ENCODE measurements around the gene OSBPL10.

Gene OSBPL10

DNA sequence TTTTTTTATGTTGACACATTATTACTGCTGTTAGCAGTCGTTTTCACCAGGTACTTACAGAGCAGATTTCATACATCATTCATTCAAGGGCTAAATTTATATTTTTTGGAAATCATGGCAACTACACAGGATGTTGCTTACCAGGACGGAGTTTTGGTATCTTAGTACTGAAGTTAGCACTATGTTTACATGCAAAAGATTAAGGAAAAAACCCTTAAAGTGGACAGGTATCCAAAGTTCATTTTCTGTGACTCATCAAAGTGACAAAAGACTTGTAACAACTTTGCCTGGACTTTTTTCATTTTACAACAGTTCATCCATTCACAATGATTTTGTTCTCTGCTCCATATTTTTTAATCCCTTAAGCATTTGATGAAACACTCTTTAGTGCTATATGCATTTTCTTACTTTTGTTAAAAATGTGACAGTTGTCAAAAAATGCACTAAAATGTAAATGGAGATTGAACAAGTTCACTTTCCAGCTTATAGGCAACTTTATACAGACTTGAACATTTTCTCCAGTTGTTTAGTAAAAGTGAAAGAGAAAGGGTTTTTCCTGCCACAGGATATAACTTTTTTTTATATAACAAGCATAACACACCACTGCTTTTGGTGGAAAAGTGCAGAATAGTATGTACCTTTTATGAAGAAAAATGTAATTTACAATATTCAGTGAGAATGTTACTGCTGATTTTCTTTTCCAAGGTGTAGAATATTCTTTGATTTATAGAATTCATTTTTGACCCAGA is 344.2 kb downstream of the OSBPL10 start:
- Histone ChIP-seq H3K36me3 (ENCODE audit: control insufficient read depth in 5 of 5, insufficient read depth in 5 of 5, low read length in 5 of 5) (peaks cover 5 to 22% (median 11%) of the 10 kb centered on the region in 5 donors), H3K27ac (ENCODE audit: low read depth, low read length) (no peak overlapping the region), H3K4me1 (ENCODE audit: control insufficient read depth in 5 of 5, insufficient read depth in 5 of 5, low read length in 5 of 5) (peaks cover 0 to 15% (median 0%) of the 10 kb centered on the region in 5 donors), H3K9me3 (ENCODE audit: control insufficient read depth in 5 of 5, low read length in 5 of 5) (no peaks in the 10 kb centered on the region), H3K9ac (ENCODE audit: low read length in 5 of 5) (no peak overlapping the region), H3K4me3 (ENCODE audit: low read depth in 1 of 5, low read length in 5 of 5) (peak overlapping the region in 1 of 5 donors; percentile 26), H3K27me3 (ENCODE audit: control insufficient read depth in 5 of 5, insufficient read depth in 4 of 5, low read length in 5 of 5) (no peaks in the 10 kb centered on the region)

DNA sequence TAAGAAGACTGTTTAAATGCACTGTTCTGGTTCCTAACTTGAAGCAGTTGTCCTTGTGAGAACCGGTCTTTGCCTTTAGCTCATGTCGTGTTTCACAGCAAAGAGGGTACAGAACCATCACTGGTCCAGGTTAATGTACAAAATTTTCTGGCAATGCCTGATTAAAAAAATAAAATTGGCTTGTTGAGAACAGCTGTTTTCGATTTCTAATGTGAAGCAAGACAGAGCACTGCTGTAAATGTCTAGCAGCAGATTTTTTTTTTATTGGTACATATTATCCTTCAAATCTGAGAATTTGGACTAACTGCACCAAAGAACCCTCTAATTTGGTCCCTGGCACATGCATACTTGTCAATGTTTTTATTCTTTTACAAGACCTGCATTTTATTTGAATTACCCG is 345.0 kb downstream of the OSBPL10 start:
- peaks cover 5 to 27% (median 14%) of the 10 kb centered on the region in 5 donors for H3K36me3 ChIP-seq (ENCODE audit: control insufficient read depth in 5 of 5, insufficient read depth in 5 of 5, low read length in 5 of 5)
- H3K9ac ChIP-seq (ENCODE audit: low read length in 5 of 5) = no peak overlapping the region
- peaks cover 0 to 15% (median 0%) of the 10 kb centered on the region in 5 donors for H3K4me1 ChIP-seq (ENCODE audit: control insufficient read depth in 5 of 5, insufficient read depth in 5 of 5, low read length in 5 of 5)
- no peak overlapping the region for H3K27ac ChIP-seq (ENCODE audit: low read depth, low read length)
- H3K4me3 ChIP-seq (ENCODE audit: low read depth in 1 of 5, low read length in 5 of 5) = no peak overlapping the region
- H3K27me3 ChIP-seq (ENCODE audit: control insufficient read depth in 5 of 5, insufficient read depth in 4 of 5, low read length in 5 of 5) = no peaks in the 10 kb centered on the region
- no peaks in the 10 kb centered on the region for H3K9me3 ChIP-seq (ENCODE audit: control insufficient read depth in 5 of 5, low read length in 5 of 5)

DNA sequence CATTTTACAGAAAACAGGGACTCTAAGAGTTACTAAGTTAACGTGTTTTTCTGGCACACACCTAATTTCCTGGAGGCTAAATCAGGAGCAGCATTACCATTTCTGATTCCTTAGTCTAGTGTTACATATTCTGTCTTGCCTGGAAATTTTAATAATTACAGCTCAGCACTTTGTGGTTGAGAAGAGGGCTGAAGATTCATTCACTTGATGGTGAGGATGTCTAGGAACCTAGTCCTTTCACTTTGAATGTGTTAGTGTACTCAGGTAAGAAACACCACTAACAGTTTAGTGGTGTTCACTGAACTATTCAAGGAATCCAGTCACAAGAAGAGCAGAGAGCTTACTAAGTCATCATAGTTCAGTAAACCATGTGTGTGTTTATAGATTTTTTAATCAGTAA is 345.5 kb downstream of the OSBPL10 start:
- H3K9me3 ChIP-seq (ENCODE audit: control insufficient read depth in 5 of 5, low read length in 5 of 5) = no peaks in the 10 kb centered on the region
- H3K4me3 ChIP-seq (ENCODE audit: low read depth in 1 of 5, low read length in 5 of 5) = no peak overlapping the region
- H3K27ac ChIP-seq (ENCODE audit: low read depth, low read length) = no peak overlapping the region
- H3K9ac ChIP-seq (ENCODE audit: low read length in 5 of 5) = peak overlapping the region in 1 of 5 donors; percentile 3
- no peaks in the 10 kb centered on the region for H3K27me3 ChIP-seq (ENCODE audit: control insufficient read depth in 5 of 5, insufficient read depth in 4 of 5, low read length in 5 of 5)
- peaks cover 0 to 15% (median 0%) of the 10 kb centered on the region in 5 donors for H3K4me1 ChIP-seq (ENCODE audit: control insufficient read depth in 5 of 5, insufficient read depth in 5 of 5, low read length in 5 of 5)
- peaks cover 5 to 30% (median 18%) of the 10 kb centered on the region in 5 donors for H3K36me3 ChIP-seq (ENCODE audit: control insufficient read depth in 5 of 5, insufficient read depth in 5 of 5, low read length in 5 of 5)

DNA sequence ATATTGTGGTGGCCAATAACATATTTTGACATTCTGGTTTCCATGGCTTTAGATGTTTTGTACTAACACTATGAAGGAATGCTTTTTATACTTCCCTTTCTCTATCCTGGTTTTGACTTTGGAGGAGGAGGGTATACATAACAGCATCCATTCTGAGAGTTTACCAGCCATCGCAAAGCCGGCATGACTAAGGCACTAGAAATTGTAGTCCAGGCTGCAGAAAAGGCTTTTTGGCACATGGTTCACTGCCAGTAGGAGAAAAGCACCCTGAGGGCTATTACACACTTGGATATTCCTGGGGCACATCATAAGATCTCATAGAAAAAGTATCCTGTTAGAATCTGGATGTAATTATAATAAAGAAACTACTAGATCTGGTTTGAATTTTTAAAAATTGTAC is 346.6 kb downstream of the OSBPL10 start:
- H3K36me3 ChIP-seq (ENCODE audit: control insufficient read depth in 5 of 5, insufficient read depth in 5 of 5, low read length in 5 of 5) = peaks cover 9 to 39% (median 25%) of the 10 kb centered on the region in 5 donors
- H3K4me3 ChIP-seq (ENCODE audit: low read depth in 1 of 5, low read length in 5 of 5) = no peak overlapping the region
- peaks cover 0 to 15% (median 0%) of the 10 kb centered on the region in 5 donors for H3K4me1 ChIP-seq (ENCODE audit: control insufficient read depth in 5 of 5, insufficient read depth in 5 of 5, low read length in 5 of 5)
- H3K9me3 ChIP-seq (ENCODE audit: control insufficient read depth in 5 of 5, low read length in 5 of 5) = no peaks in the 10 kb centered on the region
- H3K27me3 ChIP-seq (ENCODE audit: control insufficient read depth in 5 of 5, insufficient read depth in 4 of 5, low read length in 5 of 5) = no peaks in the 10 kb centered on the region
- H3K27ac ChIP-seq (ENCODE audit: low read depth, low read length) = no peak overlapping the region
- H3K9ac ChIP-seq (ENCODE audit: low read length in 5 of 5) = no peak overlapping the region

DNA sequence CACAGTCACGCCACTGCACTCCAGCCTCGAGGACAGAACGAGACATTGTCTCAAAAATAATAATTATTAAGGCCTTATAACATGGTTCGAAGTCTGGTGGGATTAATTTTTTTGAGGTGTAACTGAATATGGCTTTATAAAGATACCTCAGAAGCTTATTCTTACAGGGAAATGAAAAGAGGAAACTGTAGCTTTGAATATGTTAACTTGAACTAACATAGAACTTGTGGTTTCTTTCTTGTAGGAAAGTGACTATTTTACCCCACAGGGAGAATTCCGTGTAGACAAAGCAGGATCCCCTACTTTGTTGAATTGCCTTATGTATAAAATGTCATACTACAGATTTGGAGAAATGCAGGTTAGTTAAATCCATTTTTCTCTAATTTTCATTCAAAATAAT is 352.0 kb downstream of the OSBPL10 start:
- H3K4me3 ChIP-seq (ENCODE audit: low read depth in 1 of 5, low read length in 5 of 5) = no peak overlapping the region
- H3K27ac ChIP-seq (ENCODE audit: low read depth, low read length) = no peak overlapping the region
- no peaks in the 10 kb centered on the region for H3K4me1 ChIP-seq (ENCODE audit: control insufficient read depth in 5 of 5, insufficient read depth in 5 of 5, low read length in 5 of 5)
- peaks cover 26 to 51% (median 49%) of the 10 kb centered on the region in 5 donors for H3K36me3 ChIP-seq (ENCODE audit: control insufficient read depth in 5 of 5, insufficient read depth in 5 of 5, low read length in 5 of 5)
- H3K9me3 ChIP-seq (ENCODE audit: control insufficient read depth in 5 of 5, low read length in 5 of 5) = no peaks in the 10 kb centered on the region
- no peak overlapping the region for H3K9ac ChIP-seq (ENCODE audit: low read length in 5 of 5)
- no peaks in the 10 kb centered on the region for H3K27me3 ChIP-seq (ENCODE audit: control insufficient read depth in 5 of 5, insufficient read depth in 4 of 5, low read length in 5 of 5)

DNA sequence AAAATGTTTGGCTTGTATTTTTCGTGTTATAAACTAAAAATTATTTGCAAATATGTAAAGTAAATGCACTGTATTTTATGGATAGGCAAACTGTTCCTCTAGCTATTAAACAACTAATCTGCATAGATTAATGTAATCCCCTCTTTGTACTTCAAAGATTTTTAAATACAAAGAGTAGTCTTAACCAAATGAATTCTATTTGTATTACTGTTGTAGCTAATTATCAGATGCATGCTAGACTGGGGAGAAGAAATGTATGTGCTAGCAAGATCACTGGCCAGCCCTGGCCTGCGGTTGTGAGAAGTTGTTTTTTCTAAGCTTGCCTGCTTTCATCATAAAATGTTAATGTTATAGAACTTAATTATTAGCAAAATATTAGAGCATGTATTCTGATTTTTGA is 355.7 kb downstream of the OSBPL10 start:
- Histone ChIP-seq H3K27me3 (ENCODE audit: control insufficient read depth in 5 of 5, insufficient read depth in 4 of 5, low read length in 5 of 5) (no peaks in the 10 kb centered on the region), H3K9ac (ENCODE audit: low read length in 5 of 5) (no peak overlapping the region), H3K36me3 (ENCODE audit: control insufficient read depth in 5 of 5, insufficient read depth in 5 of 5, low read length in 5 of 5) (peaks cover 25 to 49% (median 41%) of the 10 kb centered on the region in 5 donors), H3K4me3 (ENCODE audit: low read depth in 1 of 5, low read length in 5 of 5) (no peak overlapping the region), H3K27ac (ENCODE audit: low read depth, low read length) (no peak overlapping the region), H3K9me3 (ENCODE audit: control insufficient read depth in 5 of 5, low read length in 5 of 5) (no peaks in the 10 kb centered on the region), H3K4me1 (ENCODE audit: control insufficient read depth in 5 of 5, insufficient read depth in 5 of 5, low read length in 5 of 5) (no peaks in the 10 kb centered on the region)

DNA sequence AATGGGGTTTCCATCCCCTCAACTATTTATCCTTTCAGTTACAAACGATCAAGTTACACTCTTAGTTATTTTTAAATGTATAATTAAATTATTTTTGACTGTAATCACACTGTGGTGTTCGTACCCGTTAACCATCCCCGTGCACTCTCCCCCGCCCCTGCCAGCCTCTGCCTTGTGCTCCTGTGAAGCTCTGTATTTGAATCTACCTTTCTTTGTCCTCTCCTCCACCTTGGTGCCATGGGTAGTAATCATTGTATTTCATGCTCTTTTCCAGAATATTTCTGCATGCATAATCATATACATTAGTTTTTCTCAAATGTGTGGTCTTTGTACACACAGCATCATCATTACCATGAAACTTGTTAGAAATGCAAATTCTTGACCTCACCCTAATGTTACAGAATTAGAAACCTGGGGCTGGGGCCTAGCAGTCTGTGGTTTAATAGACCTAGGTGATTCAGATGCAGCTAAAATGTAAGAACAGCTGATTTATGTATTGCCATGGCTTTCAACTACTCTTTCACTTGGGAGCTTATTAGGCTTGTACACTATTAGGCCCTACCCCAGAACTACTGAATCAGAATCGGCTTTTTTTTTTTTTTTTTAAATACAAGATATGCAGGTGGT is 356.9 kb downstream of the OSBPL10 start:
- Histone ChIP-seq H3K27me3 (ENCODE audit: control insufficient read depth in 5 of 5, insufficient read depth in 4 of 5, low read length in 5 of 5) (no peaks in the 10 kb centered on the region), H3K9me3 (ENCODE audit: control insufficient read depth in 5 of 5, low read length in 5 of 5) (no peaks in the 10 kb centered on the region), H3K9ac (ENCODE audit: low read length in 5 of 5) (no peak overlapping the region), H3K4me1 (ENCODE audit: control insufficient read depth in 5 of 5, insufficient read depth in 5 of 5, low read length in 5 of 5) (no peaks in the 10 kb centered on the region), H3K36me3 (ENCODE audit: control insufficient read depth in 5 of 5, insufficient read depth in 5 of 5, low read length in 5 of 5) (peaks cover 21 to 43% (median 40%) of the 10 kb centered on the region in 5 donors), H3K27ac (ENCODE audit: low read depth, low read length) (no peak overlapping the region), H3K4me3 (ENCODE audit: low read depth in 1 of 5, low read length in 5 of 5) (no peak overlapping the region)

DNA sequence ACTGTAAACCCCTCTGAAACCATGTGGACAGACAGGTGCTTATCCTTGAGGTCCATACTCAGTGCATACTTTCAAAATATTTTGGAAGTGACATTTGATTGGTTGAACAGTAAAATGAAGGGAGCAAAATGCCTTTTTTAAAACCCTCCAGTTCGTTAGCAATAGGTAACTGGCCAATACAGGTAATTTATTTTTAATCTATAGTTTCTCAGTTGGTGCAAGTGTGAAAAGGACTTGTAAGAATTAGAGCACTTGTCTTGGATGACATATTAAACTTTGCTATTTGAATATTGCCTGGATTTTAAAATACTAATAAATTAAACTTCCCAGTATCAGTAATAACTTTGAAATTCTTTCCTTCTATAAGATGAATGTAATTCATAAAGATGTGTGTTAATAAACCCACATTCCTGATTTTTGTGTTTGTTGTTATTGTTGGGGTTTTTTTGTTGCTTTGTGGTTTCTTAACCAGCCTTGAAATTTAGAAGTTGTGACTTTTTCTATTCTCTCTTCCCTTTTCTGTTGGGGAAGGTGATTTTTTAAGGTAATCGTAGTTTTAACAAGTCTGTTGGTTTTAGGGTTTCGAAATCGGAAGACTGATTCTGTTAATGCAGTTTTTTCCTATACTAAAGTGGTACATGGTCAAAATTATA is 358.3 kb downstream of the OSBPL10 start:
- no peaks in the 10 kb centered on the region for H3K27me3 ChIP-seq (ENCODE audit: control insufficient read depth in 5 of 5, insufficient read depth in 4 of 5, low read length in 5 of 5)
- no peak overlapping the region for H3K27ac ChIP-seq (ENCODE audit: low read depth, low read length)
- H3K9ac ChIP-seq (ENCODE audit: low read length in 5 of 5) = no peak overlapping the region
- no peaks in the 10 kb centered on the region for H3K9me3 ChIP-seq (ENCODE audit: control insufficient read depth in 5 of 5, low read length in 5 of 5)
- H3K4me3 ChIP-seq (ENCODE audit: low read depth in 1 of 5, low read length in 5 of 5) = no peak overlapping the region
- H3K36me3 ChIP-seq (ENCODE audit: control insufficient read depth in 5 of 5, insufficient read depth in 5 of 5, low read length in 5 of 5) = peaks cover 21 to 44% (median 40%) of the 10 kb centered on the region in 5 donors
- no peaks in the 10 kb centered on the region for H3K4me1 ChIP-seq (ENCODE audit: control insufficient read depth in 5 of 5, insufficient read depth in 5 of 5, low read length in 5 of 5)

DNA sequence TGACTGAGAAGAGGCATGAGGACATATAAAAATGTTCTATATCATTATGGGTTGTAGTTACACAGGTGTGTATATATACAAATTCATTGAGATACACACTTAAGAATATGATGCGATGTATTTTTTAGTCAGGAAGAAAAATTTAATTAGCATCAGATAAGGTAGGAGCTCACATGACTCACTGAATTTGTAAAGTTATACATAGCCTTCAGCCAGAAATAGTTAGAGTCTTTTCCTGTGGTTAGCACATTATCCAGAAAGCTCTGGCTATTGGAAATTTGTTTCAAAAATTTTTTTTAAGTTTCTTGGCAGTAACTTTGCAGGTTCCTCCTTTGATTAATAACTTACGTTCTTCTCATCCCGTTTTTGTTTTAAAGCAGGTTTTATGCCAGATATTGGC is 359.7 kb downstream of the OSBPL10 start:
- no peak overlapping the region for H3K4me3 ChIP-seq (ENCODE audit: low read depth in 1 of 5, low read length in 5 of 5)
- peaks cover 0 to 3% (median 0%) of the 10 kb centered on the region in 5 donors for H3K4me1 ChIP-seq (ENCODE audit: control insufficient read depth in 5 of 5, insufficient read depth in 5 of 5, low read length in 5 of 5)
- H3K9me3 ChIP-seq (ENCODE audit: control insufficient read depth in 5 of 5, low read length in 5 of 5) = no peaks in the 10 kb centered on the region
- H3K27ac ChIP-seq (ENCODE audit: low read depth, low read length) = no peak overlapping the region
- no peaks in the 10 kb centered on the region for H3K27me3 ChIP-seq (ENCODE audit: control insufficient read depth in 5 of 5, insufficient read depth in 4 of 5, low read length in 5 of 5)
- no peak overlapping the region for H3K9ac ChIP-seq (ENCODE audit: low read length in 5 of 5)
- peaks cover 12 to 40% (median 27%) of the 10 kb centered on the region in 5 donors for H3K36me3 ChIP-seq (ENCODE audit: control insufficient read depth in 5 of 5, insufficient read depth in 5 of 5, low read length in 5 of 5)

DNA sequence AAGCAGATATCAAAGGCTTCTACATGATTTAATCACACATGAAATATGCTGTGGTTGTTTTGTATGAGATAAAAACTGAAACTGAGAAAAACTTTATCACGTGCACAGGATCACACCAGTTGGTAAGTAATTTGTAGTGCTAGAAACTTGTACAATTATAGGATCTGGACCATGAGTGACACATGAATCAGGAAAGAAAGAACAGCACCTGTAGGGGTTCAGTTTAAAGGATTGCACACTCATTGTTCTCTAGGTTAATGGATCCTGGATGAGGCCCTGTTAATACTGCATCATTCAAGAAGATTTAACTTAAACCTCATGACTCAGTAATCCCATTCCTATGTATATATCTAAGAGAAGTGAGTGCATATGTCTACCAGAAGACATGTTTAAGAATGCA is 360.4 kb downstream of the OSBPL10 start:
- H3K4me3 ChIP-seq (ENCODE audit: low read depth in 1 of 5, low read length in 5 of 5) = no peak overlapping the region
- H3K9me3 ChIP-seq (ENCODE audit: control insufficient read depth in 5 of 5, low read length in 5 of 5) = no peaks in the 10 kb centered on the region
- no peak overlapping the region for H3K27ac ChIP-seq (ENCODE audit: low read depth, low read length)
- H3K4me1 ChIP-seq (ENCODE audit: control insufficient read depth in 5 of 5, insufficient read depth in 5 of 5, low read length in 5 of 5) = peaks cover 0 to 6% (median 0%) of the 10 kb centered on the region in 5 donors
- no peaks in the 10 kb centered on the region for H3K27me3 ChIP-seq (ENCODE audit: control insufficient read depth in 5 of 5, insufficient read depth in 4 of 5, low read length in 5 of 5)
- H3K9ac ChIP-seq (ENCODE audit: low read length in 5 of 5) = no peak overlapping the region
- peaks cover 8 to 36% (median 24%) of the 10 kb centered on the region in 5 donors for H3K36me3 ChIP-seq (ENCODE audit: control insufficient read depth in 5 of 5, insufficient read depth in 5 of 5, low read length in 5 of 5)

Measured in subcutaneous abdominal adipose tissue (tissue), 5 donors.